HEK293 (cell line): Measurements from ENCODE around the gene TMEM181.

Source experiments
- ATF2 ChIP-seq: fragments of 450-650 bp; formaldehyde crosslinking; IDR thresholded peaks from 2 replicates; pipeline ENCODE4 v1.5.1; 2016; ENCODE audit warnings: missing biosample characterization, missing genetic modification characterization, low read depth
- GLI4 ChIP-seq: fragments of 450-650 bp; formaldehyde crosslinking; IDR thresholded peaks from 2 replicates; pipeline ENCODE4 v1.5.1; 2016; ENCODE audit warnings: missing biosample characterization, missing genetic modification characterization
- HIC1 ChIP-seq: fragments of 450-650 bp; formaldehyde crosslinking; IDR thresholded peaks from 2 replicates; pipeline ENCODE4 v1.5.1; 2016; ENCODE audit warnings: missing biosample characterization, missing genetic modification characterization
- IKZF3 ChIP-seq: fragments of 450-650 bp; IDR thresholded peaks from 2 replicates; pipeline ENCODE4 v1.5.0; 2018; ENCODE audit warnings: missing biosample characterization, mild to moderate bottlenecking, missing genetic modification characterization, moderate library complexity
- KLF16 ChIP-seq: fragments of 450-650 bp; formaldehyde crosslinking; IDR thresholded peaks from 2 replicates; pipeline ENCODE4 v1.5.1; 2017; ENCODE audit warnings: missing biosample characterization, missing genetic modification characterization
- KLF7 ChIP-seq: fragments of 450-650 bp; formaldehyde crosslinking; IDR thresholded peaks from 2 replicates; pipeline ENCODE4 v1.5.1; 2016; ENCODE audit warnings: missing biosample characterization, missing genetic modification characterization, borderline replicate concordance
- MZF1 ChIP-seq: fragments of 450-650 bp; formaldehyde crosslinking; IDR thresholded peaks from 2 replicates; pipeline ENCODE4 v1.5.1; 2017; ENCODE audit warnings: missing biosample characterization, missing genetic modification characterization, borderline replicate concordance
- SALL2 ChIP-seq: fragments of 450-650 bp; formaldehyde crosslinking; IDR thresholded peaks from 2 replicates; pipeline ENCODE4 v1.5.0; 2017; ENCODE audit warnings: missing biosample characterization, mild to moderate bottlenecking, missing genetic modification characterization, borderline replicate concordance
- SETDB1 ChIP-seq: IDR thresholded peaks from one replicate; pipeline ENCODE4 v1.6.1; 2017; ENCODE audit warnings: mild to moderate bottlenecking, low read length, moderate library complexity, mixed read lengths; ENCODE audit not compliant: insufficient read length
- WT1 ChIP-seq: fragments of 450-650 bp; formaldehyde crosslinking; IDR thresholded peaks from 2 replicates; pipeline ENCODE4 v1.5.1; 2016; ENCODE audit warnings: missing biosample characterization, missing genetic modification characterization
- ZBTB6 ChIP-seq: fragments of 450-650 bp; formaldehyde crosslinking; IDR thresholded peaks from 2 replicates; pipeline ENCODE4 v1.5.1; 2017; ENCODE audit warnings: missing biosample characterization, missing genetic modification characterization
- ZBTB7A ChIP-seq: fragments of 450-650 bp; formaldehyde crosslinking; IDR thresholded peaks from 2 replicates; pipeline ENCODE4 v1.5.1; 2016; ENCODE audit warnings: low read depth, missing biosample characterization, missing genetic modification characterization
- ZBTB8A ChIP-seq: fragments of 450-650 bp; formaldehyde crosslinking; IDR thresholded peaks from 2 replicates; pipeline ENCODE4 v1.5.1; 2016; ENCODE audit warnings: missing biosample characterization, missing genetic modification characterization
- ZIC2 ChIP-seq: fragments of 450-650 bp; formaldehyde crosslinking; IDR thresholded peaks from 2 replicates; pipeline ENCODE4 v1.5.1; 2016; ENCODE audit warnings: missing biosample characterization, missing genetic modification characterization
- ZNF169 ChIP-seq: fragments of 450-650 bp; formaldehyde crosslinking; IDR thresholded peaks from 2 replicates; pipeline ENCODE4 v1.5.1; 2016; ENCODE audit warnings: missing biosample characterization, missing genetic modification characterization
- ZNF174 ChIP-seq: fragments of 450-650 bp; formaldehyde crosslinking; IDR thresholded peaks from 2 replicates; pipeline ENCODE4 v1.5.0; 2017; ENCODE audit warnings: missing biosample characterization, mild to moderate bottlenecking, missing genetic modification characterization
- ZNF18 ChIP-seq: fragments of 450-650 bp; formaldehyde crosslinking; IDR thresholded peaks from 2 replicates; pipeline ENCODE4 v1.5.1; 2016; ENCODE audit warnings: missing biosample characterization, missing genetic modification characterization
- ZNF221 ChIP-seq: fragments of 450-650 bp; formaldehyde crosslinking; IDR thresholded peaks from 2 replicates; pipeline ENCODE4 v1.5.1; 2017; ENCODE audit warnings: missing biosample characterization, missing genetic modification characterization, borderline replicate concordance
- ZNF488 ChIP-seq: fragments of 450-650 bp; formaldehyde crosslinking; IDR thresholded peaks from 2 replicates; pipeline ENCODE4 v1.5.1; 2016; ENCODE audit warnings: missing biosample characterization, missing genetic modification characterization
- ZNF549 ChIP-seq: fragments of 450-650 bp; IDR thresholded peaks from 2 replicates; pipeline ENCODE4 v1.5.1; 2018; ENCODE audit warnings: missing biosample characterization, missing genetic modification characterization, mild to moderate bottlenecking, inconsistent platforms, moderate library complexity
- ZNF600 ChIP-seq: fragments of 450-650 bp; formaldehyde crosslinking; IDR thresholded peaks from 2 replicates; pipeline ENCODE4 v1.5.1; 2016; ENCODE audit warnings: missing biosample characterization, missing genetic modification characterization
- ZNF629 ChIP-seq: fragments of 450-650 bp; formaldehyde crosslinking; IDR thresholded peaks from 2 replicates; pipeline ENCODE4 v1.5.1; 2017; ENCODE audit warnings: missing biosample characterization, missing genetic modification characterization
- ZNF639 ChIP-seq: fragments of 450-650 bp; formaldehyde crosslinking; IDR thresholded peaks from 2 replicates; pipeline ENCODE4 v1.5.1; 2016; ENCODE audit warnings: missing biosample characterization, missing genetic modification characterization
- ZNF791 ChIP-seq: fragments of 450-650 bp; formaldehyde crosslinking; IDR thresholded peaks from 2 replicates; pipeline ENCODE4 v1.5.1; 2016; ENCODE audit warnings: missing biosample characterization, missing genetic modification characterization
- ZNF792 ChIP-seq: fragments of 450-650 bp; formaldehyde crosslinking; IDR thresholded peaks from 2 replicates; pipeline ENCODE4 v1.5.1; 2016; ENCODE audit warnings: missing biosample characterization, missing genetic modification characterization
- ZSCAN18 ChIP-seq: fragments of 450-650 bp; formaldehyde crosslinking; IDR thresholded peaks from 2 replicates; pipeline ENCODE4 v1.5.1; 2016; ENCODE audit warnings: missing biosample characterization, missing genetic modification characterization
- ZSCAN30 ChIP-seq: fragments of 450-650 bp; IDR thresholded peaks from 2 replicates; pipeline ENCODE4 v1.5.1; 2018; ENCODE audit warnings: missing biosample characterization, mild to moderate bottlenecking, missing genetic modification characterization, moderate library complexity
- ZSCAN4 ChIP-seq: fragments of 450-650 bp; formaldehyde crosslinking; IDR thresholded peaks from 2 replicates; pipeline ENCODE4 v1.5.1; 2017; ENCODE audit warnings: missing biosample characterization, missing genetic modification characterization

TMEM181 gene

GRCh38 chr6:158552055-158552795 lies 7.7 kb upstream of the TMEM181 start (continued):
- TF ChIP-seq KLF7 (no peak), SETDB1 (no peak), ZSCAN18 (tag by site-specific recombination) (no peak), ZSCAN4 (tag by site-specific recombination) (no peak), ZNF221 (tag by site-specific recombination) (no peak), MZF1 (tag by site-specific recombination) (no peak), ZNF792 (no peak), ZBTB6 (tag by site-specific recombination) (no peak), ZIC2 (tag by site-specific recombination) (peak; percentile 88), ZBTB8A (tag by site-specific recombination) (peak; percentile 33; the same call in 1 of the 2 replicates), ZNF600 (tag by site-specific recombination) (no peak), ZBTB7A (no peak), ZNF174 (tag by site-specific recombination) (no peak), ZSCAN30 (tag by site-specific recombination) (no peak), ZNF18 (tag by site-specific recombination) (peak; percentile 53; the same call in 1 of the 2 replicates), ATF2 (tag by site-specific recombination) (no peak), ZNF169 (no peak), ZNF549 (no peak), IKZF3 (tag by site-specific recombination) (peak; percentile 92), HIC1 (tag by site-specific recombination) (no peak), KLF16 (no peak), ZNF639 (tag by site-specific recombination) (no peak), ZNF791 (tag by site-specific recombination) (no peak), GLI4 (tag by site-specific recombination) (no peak), ZNF629 (tag by site-specific recombination) (peak; percentile 34; the same call in 1 of the 2 replicates), WT1 (tag by site-specific recombination) (no peak), SALL2 (tag by site-specific recombination) (no peak), ZNF488 (peak; percentile 80)
